Neural cell (in vitro differentiated cells): ENCODE results near the gene KPRP.

Experiments
- CTCF ChIP-seq: fragments of 450-650 bp; IDR thresholded peaks from 2 replicates; pipeline ENCODE4 v1.5.1; 2014; ENCODE audit warnings: antibody characterized with exemption, mild to moderate bottlenecking, moderate library complexity; ENCODE audit not compliant: poor library complexity, severe bottlenecking
- EP300 ChIP-seq: fragments of 450-650 bp; conservative IDR thresholded peaks from 2 replicates; pipeline ENCODE4 v1.6.1; 2014; ENCODE audit warnings: antibody characterized with exemption, mild to moderate bottlenecking, moderate library complexity; ENCODE audit not compliant: poor library complexity, severe bottlenecking
- EZH2 ChIP-seq: fragments of 200-600, 300-800 bp; shearing (Covaris generic), sonication (generic); IDR thresholded peaks from 2 replicates; pipeline ENCODE4 v1.6.1; 2014; ENCODE audit warnings: antibody characterized with exemption, low read length, borderline replicate concordance, mild to moderate bottlenecking; ENCODE audit not compliant: insufficient read depth, poor library complexity, severe bottlenecking
- MXI1 ChIP-seq: fragments of 450-650 bp; conservative IDR thresholded peaks from 2 replicates; pipeline ENCODE4 v1.6.1; 2014; ENCODE audit warnings: antibody characterized with exemption, mild to moderate bottlenecking; ENCODE audit not compliant: poor library complexity, severe bottlenecking
- POLR2AphosphoS5 ChIP-seq: IDR thresholded peaks from 2 replicates; pipeline ENCODE4 v1.6.1; 2012
- RAD21 ChIP-seq: fragments of 450-650 bp; conservative IDR thresholded peaks from 2 replicates; pipeline ENCODE4 v1.6.1; 2014; ENCODE audit warnings: antibody characterized with exemption, mild to moderate bottlenecking, moderate library complexity
- REST ChIP-seq: IDR thresholded peaks from 2 replicates; pipeline ENCODE4 v1.6.1; 2012; ENCODE audit warnings: borderline replicate concordance
- SMC3 ChIP-seq: fragments of 450-650 bp; conservative IDR thresholded peaks from 2 replicates; pipeline ENCODE4 v1.6.1; 2014; ENCODE audit warnings: antibody characterized with exemption, mild to moderate bottlenecking, moderate library complexity; ENCODE audit not compliant: poor library complexity

GRCh38 chr1:152741656-152742055, 16.2 kb upstream of the KPRP start:
- no peak for TF ChIP-seq EP300
- no peak for TF ChIP-seq CTCF
- TF ChIP-seq REST: no peak
- TF ChIP-seq EZH2: no peak
- no peak for TF ChIP-seq RAD21
- no peak for TF ChIP-seq SMC3
- TF ChIP-seq MXI1: no peak
- no peak for TF ChIP-seq POLR2AphosphoS5
